Epidermal melanocyte (primary cell): ENCODE measurements around the gene TOP2A.

Source experiments
- DNase-seq: peaks from one replicate; pipeline ENCODE4 v3.0.0; 2011; ENCODE audit warnings: low spot score; ENCODE audit not compliant: insufficient read length

Gene TOP2A

DNA sequence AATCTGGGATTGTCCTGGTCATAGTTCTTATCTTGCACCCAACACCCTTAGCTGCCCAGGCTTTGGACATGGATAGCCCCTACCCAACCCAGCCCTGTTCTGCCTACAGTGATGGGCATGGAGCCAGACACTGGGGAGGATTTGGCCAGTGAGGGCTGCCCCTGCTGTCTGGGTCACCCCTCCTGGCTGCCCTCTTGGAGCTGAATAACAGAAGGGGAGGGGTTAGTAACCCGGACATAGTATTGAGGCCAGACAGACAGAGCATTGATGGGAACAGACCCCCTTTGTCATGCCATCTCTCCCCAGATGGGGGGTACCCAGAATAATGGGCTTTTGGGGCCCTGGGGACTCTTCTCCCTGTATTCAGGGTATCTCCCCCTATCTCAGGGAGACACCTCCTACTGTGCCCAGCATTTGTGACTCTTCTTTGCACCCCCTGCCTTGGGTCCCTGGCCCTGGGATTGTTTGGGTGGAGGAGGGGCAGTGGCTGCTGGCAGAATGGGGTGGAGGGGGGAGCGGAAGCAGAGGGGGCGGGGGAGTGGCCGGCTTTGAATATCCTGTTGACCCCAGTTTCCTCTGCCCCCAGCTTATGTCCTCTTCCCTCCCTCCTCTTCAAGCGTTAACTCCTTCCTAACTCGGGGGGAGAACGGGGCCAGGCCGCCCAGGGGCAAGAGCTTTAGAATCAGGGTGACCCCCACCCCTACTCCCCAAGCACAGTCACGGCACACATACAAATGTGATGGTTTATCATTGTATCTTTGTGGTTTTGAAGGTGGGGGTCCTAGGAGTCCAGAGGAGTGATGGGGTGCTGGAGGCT lies 70.2 kb downstream of the TOP2A start:
- DNase-seq, result no peak

DNA sequence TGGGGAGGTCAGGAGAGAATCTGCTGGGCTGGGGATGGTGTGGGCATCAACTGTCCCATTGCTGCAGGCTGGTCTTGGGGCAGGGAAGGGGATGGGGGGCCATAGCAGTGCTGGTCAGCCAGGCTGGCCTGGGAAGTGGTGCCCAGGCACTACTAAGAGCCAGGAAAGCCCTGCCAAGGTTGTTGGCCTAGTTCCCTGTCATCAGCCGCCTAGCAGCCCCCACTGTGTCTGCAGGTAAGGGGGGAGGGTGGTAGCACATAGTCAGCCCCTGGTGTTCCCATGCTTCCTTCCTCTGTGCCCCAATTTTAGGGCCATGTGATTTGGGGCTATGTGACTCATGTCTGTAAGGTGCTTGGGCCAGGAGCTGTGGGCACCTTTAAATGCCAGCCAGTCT lies 70.9 kb downstream of the TOP2A start:
- no peak for DNase-seq

DNA sequence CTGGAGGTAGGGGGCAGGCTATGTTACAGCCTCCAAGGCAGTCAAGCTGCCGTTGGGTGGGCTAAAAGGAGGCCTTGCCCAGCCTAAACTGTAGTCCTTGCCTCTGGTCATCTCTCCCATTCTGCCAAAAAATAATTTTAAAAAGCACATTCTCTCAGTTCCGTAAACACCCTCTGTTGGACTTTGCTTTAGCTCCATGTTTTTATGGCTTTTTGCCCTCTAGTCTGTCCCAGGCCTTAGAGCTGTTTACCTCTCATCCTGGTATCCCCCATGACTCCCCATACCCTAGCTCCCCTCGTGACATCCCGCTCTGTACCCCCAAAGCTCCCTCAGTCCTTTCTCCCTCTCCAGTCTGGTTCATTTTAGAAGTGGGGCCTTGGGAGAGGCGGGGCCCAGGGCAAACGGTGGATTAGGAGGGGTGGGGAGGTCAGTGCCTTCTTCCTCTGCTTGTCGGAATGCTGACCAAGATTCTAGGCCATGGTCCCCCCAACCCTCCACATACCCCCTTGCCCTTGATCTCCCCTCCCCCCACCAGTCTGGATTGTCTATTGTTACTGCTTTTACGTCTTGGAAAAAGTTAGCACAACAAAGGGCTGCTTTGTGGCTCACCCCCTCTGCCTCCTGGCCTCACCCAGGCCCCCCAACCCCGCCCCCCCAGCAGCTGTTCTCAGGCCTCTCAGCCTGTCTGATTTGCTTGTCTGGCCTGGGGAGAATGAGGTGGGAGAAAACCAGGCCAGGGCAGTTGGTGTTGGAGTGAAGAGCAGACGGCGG lies 71.5 kb downstream of the TOP2A start:
- peak; percentile 75 for DNase-seq

DNA sequence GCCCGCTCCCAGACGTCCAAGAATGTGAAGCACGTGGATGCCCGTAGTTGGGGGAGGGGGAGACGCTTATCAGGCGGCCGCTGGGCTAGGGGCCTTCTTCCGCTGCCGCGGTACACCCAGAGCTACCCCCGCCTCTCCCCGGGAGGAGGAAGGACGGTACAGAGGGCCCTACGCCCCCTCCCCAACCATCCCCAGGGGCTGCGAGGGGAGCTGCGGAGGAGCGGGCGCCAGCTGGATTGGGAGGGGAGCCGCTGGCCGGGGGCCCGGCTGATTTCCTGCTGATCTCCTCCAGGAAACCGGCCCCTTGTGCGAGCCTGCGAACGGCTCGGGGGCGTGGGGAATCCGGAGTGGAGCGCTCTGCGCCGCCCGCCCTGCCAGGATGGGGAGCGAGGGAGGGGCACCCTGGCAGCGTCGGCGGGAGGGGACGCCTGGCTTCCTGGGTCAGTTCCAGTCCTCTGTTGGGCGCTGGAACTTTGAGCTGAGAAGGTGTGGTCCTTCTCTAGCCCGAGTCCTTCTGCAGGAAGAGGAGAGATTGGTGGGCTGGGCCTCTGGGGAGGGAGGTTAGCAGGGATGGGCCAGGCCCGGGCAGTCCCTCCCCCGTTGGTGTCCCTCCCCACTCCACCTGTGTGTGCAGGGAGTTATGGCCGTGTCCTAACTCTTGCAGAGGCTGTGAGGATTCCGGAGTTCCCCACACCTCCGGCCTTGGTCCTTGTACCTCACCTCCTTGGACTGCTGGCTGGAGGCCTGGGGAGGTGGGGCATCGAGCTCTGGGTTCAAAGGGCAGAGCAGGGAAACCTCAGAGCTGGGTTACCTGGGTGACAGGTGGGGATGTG lies 72.3 kb downstream of the TOP2A start:
- no peak for DNase-seq

DNA sequence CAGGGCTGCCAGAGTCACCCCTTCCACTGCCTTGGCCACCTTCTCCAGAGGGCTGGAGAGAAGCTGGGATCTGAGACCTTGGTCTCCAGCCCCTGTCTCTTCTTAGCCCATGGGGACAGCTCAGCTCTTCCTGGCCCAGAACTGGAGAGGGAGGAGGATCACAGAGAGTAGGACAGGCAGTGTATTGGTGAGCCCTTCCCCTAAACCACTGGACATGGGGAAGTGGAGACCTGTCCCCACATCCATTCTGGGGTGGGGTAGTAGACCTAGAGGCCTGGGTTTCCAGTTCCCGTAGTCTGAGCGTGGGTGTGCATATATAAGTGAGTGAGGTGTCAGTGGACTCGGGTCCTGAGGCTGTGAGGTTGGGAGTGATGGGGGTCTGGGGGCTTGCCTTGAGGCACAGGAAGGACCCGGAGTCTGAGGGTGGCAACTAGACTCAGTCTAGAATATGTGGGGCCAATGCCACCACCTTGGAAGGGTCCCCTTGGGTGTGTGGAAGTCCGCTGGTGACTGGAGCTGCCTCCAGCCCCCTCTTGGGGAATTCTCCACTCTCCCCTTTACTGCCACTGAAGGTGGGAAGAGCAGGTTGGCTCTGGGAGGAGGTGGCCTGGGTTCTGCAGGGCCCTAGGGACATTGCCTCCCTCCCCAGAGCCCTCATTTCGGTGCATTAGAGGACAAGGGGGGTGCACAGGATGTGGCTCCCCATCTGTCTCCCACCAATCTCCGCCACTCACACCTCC lies 73.1 kb downstream of the TOP2A start:
- DNase-seq, result no peak

DNA sequence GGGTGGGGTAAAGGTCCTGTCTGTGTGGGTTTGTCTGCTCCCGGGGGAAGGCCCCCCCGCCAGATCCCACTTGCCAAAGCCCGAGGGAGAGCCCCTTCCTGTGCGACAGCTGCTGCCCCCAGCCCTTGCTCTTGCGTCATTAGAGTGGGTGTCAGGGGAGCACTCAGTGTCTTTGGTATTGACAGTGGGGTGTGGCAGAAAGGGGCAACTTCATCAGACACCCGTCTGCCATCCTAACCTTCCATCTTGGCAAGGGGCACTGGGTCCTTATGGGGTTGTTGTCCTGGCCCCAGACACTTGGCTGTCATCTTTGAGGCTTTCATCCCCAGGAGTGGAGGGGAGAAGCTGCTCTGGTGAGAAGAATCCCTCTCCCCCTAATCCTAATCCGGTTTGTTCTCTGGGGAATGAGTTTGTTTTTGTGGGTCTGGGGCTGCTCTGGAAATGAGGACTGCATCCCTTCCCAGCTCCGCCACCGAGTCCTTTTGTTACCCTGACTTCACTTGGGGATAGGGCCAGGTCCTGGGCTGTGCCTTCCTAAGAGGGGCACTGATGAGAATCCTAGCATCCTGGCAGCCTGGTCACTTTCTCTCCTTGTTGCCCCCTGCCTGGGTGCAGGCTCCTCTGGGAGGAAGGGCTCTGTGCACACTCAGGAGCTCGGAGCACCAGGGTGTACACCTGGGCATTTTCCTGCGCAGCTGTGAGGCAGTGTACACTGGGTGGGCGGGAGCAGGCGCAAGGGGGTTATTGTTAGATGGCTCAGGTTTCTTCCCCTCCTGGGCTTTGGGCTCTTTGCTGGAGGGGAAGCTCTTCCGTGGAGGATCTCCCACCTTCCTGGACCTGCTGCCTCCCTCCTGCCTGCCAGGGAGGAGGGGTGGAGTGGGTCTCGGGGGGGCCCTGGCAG lies 74.2 kb downstream of the TOP2A start:
- no peak for DNase-seq

DNA sequence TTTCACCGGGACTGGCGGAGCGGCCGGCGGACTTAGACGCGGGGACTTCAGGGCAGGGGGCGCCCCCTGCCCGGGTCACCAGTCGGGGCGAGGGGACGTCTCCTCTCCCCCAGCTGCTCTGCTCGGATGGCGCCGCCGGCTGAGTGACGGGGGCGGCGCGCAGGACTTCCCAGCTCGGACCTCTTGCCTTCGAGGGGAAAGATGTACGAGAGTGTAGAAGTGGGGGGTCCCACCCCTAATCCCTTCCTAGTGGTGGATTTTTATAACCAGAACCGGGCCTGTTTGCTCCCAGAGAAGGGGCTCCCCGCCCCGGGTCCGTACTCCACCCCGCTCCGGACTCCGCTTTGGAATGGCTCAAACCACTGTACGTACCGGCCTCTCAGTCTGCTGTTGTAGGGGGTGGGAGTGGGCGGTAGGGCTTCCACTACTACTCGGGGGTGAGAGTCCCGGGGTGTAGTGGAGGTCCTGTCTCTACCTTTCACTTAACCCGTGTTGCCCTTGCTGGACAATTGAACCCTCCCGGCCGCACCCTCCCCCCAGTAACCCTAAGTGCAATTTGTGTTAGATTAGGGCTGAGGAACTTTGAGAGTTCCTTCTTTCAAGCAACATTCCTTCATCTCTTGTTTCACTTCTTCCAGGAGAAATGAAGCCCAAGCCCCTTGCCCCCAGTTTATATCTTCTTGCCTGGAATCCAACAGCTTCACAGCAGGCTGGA lies 75.0 kb downstream of the TOP2A start:
- DNase-seq, result no peak

DNA sequence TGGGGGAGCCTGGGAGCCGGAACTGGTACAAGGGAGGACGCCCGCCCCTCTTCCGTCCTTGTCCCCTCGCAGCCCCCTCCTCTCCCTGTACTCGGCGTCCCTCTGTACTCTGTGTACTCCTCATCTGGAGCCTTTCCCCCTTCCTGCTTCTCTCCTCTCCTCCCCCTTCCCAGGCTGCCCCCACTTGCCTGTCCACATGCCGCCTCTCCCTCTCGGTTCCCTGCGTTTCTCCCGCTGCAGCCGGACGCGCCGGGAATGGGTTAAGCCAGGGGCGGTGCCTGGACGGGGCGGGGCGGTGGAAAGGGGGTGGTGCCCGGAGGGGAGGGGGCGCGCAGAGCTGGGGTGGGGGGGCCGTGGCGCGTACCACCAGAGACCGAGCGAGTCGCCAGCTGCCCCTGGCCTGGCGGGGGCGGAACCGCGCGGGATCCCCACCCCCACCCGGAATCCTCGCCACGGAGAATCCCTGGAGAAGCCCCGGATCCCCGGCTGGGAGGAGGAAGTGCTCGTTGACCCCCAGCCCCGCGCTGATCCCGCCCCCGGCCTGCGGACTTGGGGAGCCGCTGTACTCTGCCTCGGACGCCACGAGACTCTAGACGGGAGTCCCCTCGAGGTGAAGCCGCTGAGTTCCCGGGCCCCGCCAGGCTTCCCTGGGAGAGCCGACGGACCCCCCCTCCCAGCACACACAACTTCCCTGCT lies 75.7 kb downstream of the TOP2A start:
- DNase-seq, result peak; percentile 75

DNA sequence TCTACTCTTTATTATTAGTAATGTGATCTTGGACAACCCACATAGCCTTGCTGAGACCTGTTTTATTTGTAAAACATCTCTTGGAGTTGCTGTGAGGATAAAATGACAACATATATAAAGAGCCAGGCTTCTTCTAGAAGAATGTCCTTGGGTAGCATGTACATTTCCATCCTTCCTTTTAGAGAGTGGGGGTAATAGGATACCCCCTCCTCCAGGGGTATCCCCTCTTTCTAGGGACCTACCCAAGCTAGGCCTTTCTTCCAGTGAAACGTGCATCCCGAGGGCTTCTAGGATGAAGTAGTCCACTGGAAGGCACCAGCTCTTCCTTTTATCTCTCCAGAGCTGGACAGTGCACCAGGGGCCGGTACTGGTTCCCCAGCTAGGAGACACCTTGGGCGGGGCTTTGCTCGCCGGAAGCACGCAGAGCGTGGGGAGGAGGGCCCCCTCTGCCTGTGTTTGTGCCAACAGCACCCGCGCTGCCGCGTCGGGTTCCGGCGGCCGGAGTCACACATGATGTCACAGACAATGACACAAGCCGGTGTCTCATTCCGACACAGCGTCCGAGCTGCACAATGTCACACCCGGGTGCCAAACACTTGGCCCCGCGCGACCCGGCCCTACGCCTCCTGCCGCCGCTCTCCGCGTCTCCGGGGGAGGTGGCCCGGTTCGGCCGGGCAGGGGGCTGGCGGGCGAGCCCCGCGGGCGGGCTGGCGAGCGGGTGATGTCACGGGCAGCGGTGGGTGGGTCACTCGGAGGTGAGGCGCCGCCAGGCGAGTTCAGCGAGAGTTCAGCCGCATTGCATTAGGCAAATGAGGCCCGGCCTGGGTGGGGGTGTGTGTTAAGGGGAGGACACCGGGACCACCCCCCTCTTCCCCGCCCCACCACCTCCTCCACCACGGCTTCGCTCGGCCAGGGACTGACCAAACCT lies 76.6 kb downstream of the TOP2A start:
- peak; percentile 57 for DNase-seq

DNA sequence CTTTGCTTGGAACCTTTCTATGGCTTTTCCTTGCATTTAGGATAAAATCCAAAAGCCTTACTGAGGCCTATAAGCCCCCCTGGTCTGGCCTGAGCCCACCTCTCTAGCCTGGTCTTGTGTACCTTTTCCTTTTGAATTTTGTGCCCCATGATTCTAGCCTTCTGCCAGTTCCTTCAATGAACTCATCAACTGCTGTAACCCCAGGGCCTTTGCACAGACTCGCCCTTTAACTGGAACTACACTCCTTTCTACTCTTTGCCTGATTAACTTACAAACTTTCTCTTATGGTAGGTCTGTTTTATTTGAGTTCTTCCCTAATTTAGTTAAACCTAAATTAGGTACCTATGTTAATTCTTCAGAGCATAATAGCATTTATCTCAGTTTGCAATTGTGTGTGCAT lies 77.4 kb downstream of the TOP2A start:
- no peak for DNase-seq

DNA sequence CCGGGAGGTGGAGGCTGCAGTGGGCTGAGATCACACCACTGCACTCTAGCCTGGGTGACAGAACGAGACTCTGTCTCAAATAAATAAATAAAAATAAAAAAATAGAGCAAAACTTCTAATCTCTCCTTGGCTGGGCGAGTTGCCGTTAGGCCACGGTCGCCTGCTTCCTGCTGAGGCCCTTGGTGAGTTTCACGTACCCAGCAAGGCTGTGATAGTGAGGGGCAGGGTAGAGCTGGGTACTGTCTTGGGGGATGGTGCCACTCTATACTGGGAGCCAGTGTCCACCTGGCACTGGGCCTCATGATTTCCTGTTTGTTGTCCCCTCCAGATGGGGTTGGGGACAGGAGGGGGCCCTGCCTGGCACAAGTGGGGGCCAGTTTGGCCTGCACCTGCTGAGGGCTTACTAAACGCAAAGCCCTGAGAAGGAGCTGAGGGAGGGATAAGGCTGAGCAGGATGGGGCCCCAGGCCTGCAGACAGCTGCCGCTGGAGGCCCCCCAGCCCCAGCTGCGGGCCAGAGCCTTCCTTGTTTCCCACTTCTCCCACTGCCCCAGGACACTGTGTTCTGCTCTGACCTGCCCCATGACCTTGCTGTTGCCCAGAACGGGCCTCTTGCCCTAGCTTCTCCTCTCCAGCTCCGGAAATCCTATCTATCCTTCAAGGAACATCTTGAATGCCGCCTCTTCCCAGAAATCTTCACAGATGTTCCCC lies 78.6 kb downstream of the TOP2A start:
- no peak for DNase-seq
